HG03095 (cell line): Measurements from ENCODE around the gene IFNAR2.

Experiments
- ATAC-seq: cut with Tn5 transposase; IDR thresholded peaks from one replicate; pipeline ENCODE4 v1.9.1; 2021; ENCODE audit warnings: moderate library complexity; ENCODE audit not compliant: unreplicated experiment

The IFNAR2 gene

DNA sequence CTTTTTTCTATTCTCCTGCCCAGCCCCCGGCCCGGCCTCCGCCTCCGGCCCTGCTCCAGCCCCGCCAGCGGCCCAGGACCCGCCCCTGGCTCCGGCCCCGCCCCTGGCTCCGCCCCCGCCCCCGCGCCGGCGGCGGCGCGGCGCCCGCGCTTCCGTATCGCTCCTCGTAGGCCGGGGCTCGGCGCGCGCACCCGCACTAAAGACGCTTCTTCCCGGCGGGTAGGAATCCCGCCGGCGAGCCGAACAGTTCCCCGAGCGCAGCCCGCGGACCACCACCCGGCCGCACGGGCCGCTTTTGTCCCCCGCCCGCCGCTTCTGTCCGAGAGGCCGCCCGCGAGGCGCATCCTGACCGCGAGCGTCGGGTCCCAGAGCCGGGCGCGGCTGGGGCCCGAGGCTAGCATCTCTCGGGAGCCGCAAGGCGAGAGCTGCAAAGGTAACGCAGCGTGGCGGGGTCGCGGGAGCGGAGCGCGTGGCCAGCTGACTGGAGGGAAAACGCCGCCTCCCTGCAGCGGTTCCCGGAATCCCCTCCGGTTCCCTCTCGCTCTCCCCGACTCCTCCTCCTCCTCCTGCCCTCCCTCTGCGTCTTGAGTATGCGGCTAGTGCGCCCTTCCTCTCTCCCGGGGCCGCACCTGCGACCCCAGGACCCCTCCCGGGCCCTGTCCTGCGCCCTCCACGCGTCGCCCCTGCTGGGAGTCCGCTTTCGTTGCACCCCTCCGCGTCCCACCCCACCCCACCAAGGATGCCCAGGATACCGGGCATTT lies at the start of gene IFNAR2:
Gene IFNAR2, plus strand, starts transcription at position 155 of the 761 bp plus-strand sequence. CDS start 11,985 bp downstream, outside the sequence.
- peak; percentile 62 for ATAC-seq

GRCh38 chr21:33185852-33186251 lies 43.9 kb upstream of the IFNAR2 start:
- no peak for ATAC-seq

GRCh38 chr21:33187276-33187675 lies 42.5 kb upstream of the IFNAR2 start:
- no peak for ATAC-seq

GRCh38 chr21:33189237-33189636 lies 40.5 kb upstream of the IFNAR2 start:
- ATAC-seq: no peak

- no peak for ATAC-seq
These were observed 39.9 kb upstream of the IFNAR2 start for GRCh38 chr21:33189824-33190223.

- ATAC-seq: no peak
These were observed 32.8 kb upstream of the IFNAR2 start for GRCh38 chr21:33196941-33197374.

- no peak for ATAC-seq
These were observed 32.2 kb upstream of the IFNAR2 start for GRCh38 chr21:33197496-33197895.

DNA sequence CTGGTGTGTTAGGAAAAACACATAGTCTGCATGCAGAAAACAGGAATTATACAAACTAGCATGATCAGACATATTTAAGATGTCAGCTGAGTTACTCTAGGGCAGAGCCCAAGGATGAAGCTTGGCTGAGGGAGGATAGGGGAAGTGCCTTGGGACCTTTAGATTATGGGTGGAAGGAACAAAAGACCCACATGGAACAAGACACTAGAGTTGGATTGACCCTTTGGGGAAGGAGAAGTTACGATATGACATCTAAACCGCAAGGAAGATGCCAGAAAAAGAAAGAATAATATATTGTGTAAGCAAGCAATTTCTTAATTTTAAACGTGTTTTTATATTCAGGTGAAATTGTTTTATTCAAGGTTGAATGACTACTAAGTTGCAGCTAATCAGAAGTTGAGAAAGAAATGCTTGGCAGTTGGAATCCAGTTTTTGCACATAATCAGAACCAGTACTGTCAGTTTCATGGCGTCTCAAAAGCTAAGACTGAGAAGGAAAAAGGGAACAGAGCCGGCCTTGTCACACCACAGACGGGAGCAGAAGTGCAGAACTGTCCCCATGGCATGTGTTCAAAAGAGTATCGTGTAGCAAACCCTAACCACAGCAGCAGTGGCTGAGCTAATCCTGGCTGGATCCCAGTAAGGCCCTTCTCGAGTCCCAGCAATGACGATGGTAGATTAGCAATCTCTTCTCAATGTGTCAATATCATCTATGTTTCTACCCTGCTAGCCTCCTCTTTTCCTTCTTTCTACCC lies 31.2 kb upstream of the IFNAR2 start:
- ATAC-seq: no peak

- ATAC-seq: no peak
These were observed 30.7 kb upstream of the IFNAR2 start for GRCh38 chr21:33199100-33199464.

DNA sequence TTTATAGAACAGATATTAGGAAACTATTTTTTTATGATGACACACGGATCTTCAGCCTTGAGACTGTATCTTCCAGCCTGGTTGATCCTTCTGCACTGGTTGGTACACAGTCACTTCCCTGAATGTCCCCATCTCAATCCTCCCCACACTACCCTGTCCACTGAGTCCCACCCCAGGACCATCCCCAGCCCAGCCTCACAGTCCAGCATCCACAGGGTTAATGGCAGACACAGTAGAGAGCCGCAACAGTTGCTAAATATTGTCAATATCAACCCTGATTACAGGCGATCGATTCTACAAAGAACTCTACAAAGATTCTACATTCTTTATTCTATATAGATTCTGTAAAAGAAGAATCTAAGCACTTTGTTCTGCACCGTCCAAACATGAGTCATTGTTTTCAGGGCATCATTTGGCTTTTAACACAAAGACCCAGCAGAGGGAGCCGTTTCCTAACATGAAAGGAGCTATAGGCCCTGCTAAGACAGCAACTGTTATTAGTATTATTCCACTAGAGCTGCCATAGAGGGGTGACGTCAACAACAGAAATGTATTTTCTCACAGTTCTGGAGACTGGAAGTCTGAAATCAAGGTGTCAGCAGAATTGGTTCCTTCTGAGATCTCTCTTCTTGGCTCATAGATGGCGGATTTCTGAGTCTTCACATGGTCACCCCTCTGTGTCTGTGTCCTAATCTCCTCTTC lies 30.1 kb upstream of the IFNAR2 start:
- ATAC-seq: peak; percentile 67

DNA sequence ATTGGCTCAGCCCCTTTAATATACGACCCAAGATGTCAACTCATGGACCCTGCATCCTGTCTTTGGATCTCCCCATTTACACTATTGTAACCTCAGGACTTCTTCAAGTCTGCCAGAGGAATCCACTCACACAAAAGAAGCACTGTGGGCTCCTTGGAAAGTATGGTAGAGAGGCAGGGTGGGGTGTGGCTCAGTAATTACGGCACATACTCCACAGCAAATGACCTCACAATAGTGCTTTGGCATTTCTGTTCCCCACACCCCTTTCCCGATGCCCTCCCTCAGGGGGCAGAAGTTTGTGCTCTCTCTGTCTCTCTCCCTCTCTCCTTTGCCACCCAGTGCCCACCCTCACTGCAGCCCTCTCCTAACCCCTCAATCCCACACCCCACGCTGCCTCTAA lies 27.8 kb upstream of the IFNAR2 start:
- ATAC-seq: no peak

GRCh38 chr21:33202464-33203363 lies 27.0 kb upstream of the IFNAR2 start:
- no peak for ATAC-seq

- ATAC-seq: no peak
These were observed 26.4 kb upstream of the IFNAR2 start for GRCh38 chr21:33203371-33203724.

GRCh38 chr21:33205476-33205875 lies 24.3 kb upstream of the IFNAR2 start:
- ATAC-seq: no peak

DNA sequence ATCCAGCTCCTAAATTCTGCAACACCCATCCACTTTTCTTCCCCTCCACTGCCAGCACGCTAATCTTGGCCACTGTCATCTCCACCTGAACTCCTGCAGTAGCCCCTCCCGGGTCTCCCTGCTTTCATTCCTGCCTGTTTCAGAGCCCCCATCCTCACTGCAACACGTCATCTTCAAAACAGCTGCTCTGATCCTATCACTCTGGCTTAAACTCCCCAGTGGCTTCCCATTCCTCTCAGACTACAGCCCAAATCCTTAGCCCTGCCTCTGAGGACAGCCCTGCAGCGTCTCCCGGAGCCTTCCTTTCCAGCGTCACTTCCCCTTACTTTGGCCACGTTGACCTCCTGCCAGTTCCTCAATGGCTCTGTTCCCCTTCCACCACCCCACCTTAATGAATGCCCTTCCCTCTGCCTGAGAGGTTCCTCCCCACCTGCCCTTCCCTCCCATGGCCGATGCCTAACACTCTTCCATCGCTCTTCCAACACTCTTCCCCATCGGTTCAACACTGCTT lies 22.9 kb upstream of the IFNAR2 start:
- ATAC-seq: no peak

DNA sequence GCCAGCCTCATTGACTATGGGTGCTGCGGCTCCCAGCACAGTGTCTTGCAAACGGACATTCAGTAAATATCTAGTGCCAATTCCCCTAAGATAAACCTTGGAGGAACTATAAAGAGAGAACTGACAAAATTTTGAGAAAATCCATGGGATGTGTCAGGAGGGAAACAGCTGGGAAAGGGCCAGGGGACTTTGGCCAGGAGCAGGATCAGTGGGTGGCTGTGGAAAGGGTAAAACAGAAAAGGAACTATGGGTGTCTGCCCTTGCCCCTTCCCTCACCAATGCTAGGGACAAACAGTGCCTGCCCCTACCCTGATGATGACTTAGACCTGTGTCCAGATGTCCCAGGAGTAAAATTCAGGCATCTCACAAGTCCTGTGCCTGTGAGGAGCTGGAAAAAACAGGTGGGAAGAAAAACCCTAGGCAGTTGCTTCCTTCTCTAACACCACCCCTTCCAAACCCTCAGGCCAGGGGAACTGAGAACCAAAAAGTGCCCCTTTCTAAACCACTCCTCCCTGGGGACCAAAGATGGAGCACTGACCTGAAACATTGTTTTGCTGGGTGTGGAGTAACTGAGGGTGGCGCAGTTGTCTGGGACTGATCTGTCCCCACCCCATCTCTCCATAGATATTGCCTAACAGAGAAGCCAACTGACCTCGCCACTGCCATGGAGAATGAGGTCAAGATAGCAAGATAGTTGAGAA lies 22.1 kb upstream of the IFNAR2 start:
- ATAC-seq: no peak

DNA sequence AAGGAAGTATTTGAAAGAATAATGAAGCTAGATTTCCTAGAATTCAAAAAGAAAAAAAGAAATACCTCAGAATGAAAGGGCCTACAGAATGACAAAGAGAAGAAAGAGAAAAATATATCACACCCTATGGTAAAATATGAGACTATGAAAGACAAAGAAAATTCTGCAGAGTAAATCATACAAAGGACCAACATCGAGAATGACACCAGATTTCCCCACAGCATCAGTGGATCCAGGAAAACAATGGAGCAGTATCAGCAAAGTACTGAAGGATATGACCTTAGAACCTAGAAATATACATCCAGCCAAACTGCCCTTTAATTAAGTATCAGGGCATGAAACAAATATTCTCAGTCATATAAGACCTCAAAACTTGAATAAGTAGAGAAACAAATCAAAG lies 21.2 kb upstream of the IFNAR2 start:
- ATAC-seq: no peak

GRCh38 chr21:33211305-33211704 lies 18.4 kb upstream of the IFNAR2 start:
- no peak for ATAC-seq

- no peak for ATAC-seq
These were observed 18.0 kb upstream of the IFNAR2 start for GRCh38 chr21:33211732-33212131.
